Activated CD8-positive, alpha-beta memory T cell treated with anti-CD3 and anti-CD28 coated beads, Interleukin-2, amount 50 U/mL, for 24 hours (primary cell): ENCODE measurements around the gene NAMPT.
A peak's percentile ranks its signal among the peaks of the same experiment; 100 is the strongest.
"Not testable (repeated sequence)": the region's sequence is repeated elsewhere in the genome, so short reads cannot be mapped to it uniquely, and the experiment has no call there.

Source experiments
- DNase-seq: peaks from one replicate; pipeline ENCODE4 v3.0.0-alpha.2; 2020; ENCODE audit errors: extremely low read depth

The NAMPT gene

DNA sequence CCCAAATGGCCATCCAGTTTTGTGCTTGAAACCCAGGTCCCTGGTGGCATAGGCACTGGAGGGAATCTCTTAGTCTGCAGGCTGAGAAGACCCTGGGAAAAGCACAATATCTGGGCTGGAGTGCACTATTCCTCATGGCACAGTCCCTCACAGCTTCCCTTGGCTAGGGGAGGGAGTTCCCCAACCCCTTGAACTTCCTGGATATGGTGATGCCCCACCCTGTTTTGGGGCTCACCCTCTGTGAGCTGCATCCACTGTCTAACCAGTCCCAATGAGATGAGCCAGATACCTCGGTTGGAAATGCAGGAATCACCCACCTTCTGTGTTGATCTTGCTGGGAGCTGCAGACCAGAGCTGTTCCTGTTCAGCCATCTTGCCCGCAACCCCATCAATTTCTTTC lies 19.8 kb upstream of the NAMPT start:
- no peak for DNase-seq

DNA sequence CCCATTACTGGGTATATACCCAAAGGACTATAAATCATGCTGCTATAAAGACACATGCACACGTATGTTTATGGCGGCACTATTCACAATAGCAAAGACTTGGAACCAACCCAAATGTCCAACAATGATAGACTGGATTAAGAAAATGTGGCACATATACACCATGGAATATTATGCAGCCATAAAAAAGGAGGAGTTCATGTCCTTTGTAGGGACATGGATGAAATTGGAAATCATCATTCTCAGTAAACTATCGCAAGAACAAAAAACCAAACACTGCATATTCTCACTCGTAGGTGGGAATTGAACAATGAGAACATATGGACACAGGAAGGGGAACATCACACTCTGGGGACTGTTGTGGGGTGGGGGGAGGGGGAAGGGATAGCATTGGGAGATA lies 13.8 kb upstream of the NAMPT start:
- not testable (repeated sequence) for DNase-seq

DNA sequence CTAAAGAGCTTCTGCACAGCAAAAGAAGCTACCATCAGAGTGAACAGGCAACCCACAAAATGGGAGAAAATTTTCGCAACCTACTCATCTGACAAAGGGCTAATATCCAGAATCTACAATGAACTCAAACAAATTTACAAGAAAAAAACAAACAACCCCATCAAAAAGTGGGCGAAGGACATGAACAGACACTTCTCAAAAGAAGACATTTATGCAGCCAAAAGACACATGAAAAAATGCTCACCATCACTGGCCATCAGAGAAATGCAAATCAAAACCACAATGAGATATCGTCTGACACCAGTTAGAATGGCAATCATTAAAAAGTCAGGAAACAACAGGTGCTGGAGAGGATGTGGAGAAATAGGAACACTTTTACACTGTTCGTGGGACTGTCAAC lies 13.4 kb upstream of the NAMPT start:
- not testable (repeated sequence) for DNase-seq

DNA sequence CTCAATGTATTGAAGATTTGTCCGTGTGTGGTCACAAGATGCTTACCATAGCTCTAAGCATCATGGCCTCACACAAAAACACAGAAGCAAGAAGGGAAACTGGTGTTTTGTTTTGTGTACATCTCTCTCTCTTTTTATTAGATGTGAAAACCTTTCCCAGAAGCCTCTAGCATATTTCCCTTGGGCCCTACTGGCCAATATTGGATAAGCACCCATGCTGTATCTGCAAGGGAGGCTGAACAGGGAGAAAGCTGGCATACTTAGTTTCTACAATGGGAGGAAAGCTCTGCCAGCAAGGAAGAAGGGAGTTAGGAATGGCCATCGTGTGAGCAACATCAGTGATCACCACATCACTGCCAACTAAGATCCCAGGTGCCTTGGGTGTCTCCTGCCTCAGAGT lies 9.6 kb upstream of the NAMPT start:
- no peak for DNase-seq

- no peak for DNase-seq
Measured at GRCh38 chr7:106291247-106291646, 6.5 kb upstream of the NAMPT start.

- DNase-seq, result no peak
Measured at GRCh38 chr7:106290319-106290718, 5.5 kb upstream of the NAMPT start.

DNA sequence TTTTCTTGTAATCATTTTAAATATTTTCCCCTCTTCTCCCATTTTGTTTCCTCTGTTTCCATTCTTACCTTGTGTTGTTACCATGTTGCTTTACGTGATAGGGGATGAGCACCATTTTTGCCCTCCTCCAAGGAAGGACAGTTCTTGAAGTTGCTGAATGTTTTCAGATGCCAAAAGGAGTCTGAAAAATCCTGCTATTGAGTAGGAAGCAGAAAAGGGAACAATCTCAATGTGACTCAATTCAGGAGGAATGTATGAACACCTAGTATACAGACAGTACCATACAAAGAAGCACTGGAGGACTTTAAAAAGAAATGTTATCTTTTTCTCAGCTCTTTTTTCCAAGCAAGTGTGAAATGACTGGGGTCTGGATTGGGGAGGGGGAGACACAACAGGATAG lies 5.1 kb upstream of the NAMPT start:
- DNase-seq, result no peak

DNA sequence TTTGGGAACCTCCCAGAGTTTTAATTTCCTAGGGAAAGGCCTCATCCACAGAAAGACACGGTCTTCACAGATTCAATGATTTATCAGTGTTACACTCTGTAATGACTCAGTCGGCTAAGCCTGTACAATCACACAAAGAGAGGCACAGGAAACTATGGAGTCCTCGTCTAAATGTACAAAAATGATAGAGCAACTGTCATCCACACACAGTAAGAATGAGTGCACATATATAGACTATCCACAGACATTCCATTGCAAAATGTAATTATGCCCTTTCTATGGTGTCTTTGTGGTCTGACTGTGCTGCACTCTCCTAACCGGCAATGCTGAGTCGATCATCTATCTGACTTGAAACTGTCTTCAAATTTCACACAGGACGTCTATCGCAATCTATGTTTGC lies 3.5 kb upstream of the NAMPT start:
- DNase-seq, result no peak

GRCh38 chr7:106287786-106288185 lies 3.0 kb upstream of the NAMPT start:
- DNase-seq, result no peak

- no peak for DNase-seq
Measured at GRCh38 chr7:106285855-106286492, 1.2 kb upstream of the NAMPT start.

- peak; percentile 99 for DNase-seq
Measured at GRCh38 chr7:106285051-106285854, 470 bp upstream of the NAMPT start.

DNA sequence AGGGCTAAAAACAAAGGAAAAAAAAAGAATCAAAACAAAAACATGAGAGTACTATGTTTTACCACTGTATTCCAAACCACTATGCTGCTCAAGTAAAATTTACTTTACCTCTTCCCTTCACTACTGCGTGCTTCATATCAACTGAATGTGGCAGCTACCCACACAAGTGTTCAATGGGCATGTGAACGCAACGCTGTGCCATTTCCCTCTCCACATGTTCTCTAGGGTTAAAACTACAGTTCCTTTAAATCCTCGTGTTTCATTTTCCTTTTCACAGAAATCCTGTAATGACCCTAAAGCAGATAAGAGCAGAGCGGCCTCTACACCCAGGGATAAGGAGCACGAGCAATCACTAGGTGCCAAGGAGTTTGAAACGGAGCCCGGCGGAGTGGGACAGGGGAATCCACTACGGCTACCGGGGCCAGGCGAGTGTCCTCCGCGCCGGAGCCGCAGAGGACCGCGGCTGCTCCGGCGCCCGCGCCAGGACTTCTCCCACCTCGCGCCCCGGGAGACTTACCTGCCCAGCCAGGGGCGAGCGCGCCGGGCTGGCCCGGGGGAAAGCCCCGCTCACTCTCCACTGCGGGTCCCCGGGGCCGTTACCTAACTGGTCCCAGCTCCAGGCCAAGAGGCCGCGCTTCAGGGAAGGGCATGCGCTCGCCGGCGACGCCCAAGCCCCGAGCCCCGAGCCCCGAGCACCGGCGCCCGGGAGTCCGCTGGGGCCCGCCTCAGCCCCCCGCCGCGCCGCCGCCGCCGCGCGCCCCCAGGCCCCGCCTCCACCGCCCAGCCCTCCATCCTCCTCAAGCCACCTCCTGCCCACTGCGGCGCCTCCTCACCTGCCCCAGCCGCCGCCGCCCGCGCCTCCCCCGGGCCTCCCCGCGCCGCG lies 711 bp downstream of the NAMPT start:
- DNase-seq, result peak; percentile 10

DNA sequence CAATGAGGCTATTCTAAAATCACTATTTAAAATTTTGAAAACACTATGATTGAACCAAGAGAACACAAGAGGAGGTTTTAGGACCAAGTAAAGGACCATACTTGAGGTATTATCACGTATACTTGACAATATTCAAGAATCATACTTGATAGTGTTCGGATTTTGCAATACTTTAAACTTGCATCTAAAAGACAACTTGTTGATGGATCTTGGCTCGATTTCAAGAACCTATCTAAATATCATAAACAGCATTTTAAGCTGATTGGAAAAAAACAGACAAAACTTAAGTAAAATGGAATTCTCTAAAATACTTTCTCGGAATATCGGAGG lies 1.3 kb downstream of the NAMPT start:
- no peak for DNase-seq

DNA sequence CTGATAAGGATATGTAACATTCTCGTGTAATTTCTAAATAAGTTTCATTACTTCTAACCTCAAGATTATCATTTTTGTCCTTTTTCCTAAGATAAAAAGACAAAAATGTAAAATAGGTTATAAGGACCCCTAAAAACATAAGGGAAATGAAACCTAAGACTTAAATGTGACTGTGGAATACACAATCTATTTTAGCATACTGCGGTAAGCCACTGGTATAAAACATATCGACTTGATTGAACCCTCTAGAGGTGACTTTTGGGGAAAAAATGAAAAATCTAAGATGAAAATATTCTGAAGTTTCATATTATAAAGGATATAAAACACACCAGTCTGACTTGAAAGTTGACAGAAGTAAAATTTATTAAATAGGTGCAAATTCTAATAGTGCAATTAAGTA lies 1.9 kb downstream of the NAMPT start:
- DNase-seq, result no peak

- DNase-seq, result no peak
Measured at GRCh38 chr7:106282390-106282789, 2.4 kb downstream of the NAMPT start.

GRCh38 chr7:106281585-106282318 lies 3.0 kb downstream of the NAMPT start:
- DNase-seq, result no peak

DNA sequence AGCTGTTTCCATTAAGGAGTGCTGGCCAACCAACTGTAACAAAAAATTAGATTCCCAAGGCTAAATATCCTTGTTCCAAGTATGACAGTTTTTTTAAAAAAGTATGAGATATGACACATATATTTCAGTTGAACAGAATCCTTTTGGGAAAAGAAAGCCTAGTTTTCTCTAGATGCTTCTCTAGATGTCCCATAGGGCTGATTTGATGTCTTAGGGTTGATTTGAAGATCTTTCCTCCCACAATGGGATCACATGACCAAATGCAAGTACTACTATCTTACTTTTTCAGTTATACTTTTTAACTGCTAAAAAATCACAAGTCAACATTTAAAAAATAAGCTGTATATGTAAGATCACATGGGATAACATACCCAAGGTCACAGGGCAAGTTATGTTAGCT lies 3.7 kb downstream of the NAMPT start:
- DNase-seq, result no peak

DNA sequence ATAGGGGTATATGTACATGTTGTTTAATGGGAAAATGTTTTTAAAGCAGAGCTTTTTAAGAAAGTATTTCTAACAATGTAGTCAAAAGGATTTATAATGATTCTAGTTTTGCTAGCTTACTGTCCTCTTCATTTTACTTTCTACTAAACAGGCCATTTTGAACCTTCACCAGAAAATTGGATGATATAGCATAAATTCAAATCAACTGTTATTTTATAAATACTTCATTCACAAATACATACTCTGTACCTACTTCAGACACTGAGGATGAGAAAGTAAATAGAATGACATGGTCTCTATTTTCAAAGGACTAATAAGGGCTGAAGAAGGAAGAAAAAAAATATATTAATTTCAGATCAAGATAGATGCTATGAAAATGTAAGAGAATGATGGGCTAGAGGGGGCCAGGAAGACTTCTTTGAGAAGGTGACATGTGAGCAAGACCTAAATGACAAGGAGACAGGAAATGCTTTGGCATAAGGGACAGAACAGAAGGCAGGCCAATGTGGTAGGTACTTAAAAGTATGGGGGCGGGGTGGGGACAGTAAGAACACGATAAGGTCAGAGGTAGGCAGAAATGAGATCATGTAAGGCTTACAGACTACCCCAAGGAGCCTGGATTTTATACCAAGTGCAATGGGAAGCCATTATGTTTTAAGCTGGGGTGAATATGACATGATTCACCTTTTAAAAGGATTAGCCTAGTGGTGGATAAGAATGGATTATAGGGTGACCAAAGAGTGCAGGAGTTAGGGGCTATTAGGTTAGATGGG lies 5.2 kb downstream of the NAMPT start:
- no peak for DNase-seq

GRCh38 chr7:106278695-106279094 lies 6.1 kb downstream of the NAMPT start:
- DNase-seq, result no peak

DNA sequence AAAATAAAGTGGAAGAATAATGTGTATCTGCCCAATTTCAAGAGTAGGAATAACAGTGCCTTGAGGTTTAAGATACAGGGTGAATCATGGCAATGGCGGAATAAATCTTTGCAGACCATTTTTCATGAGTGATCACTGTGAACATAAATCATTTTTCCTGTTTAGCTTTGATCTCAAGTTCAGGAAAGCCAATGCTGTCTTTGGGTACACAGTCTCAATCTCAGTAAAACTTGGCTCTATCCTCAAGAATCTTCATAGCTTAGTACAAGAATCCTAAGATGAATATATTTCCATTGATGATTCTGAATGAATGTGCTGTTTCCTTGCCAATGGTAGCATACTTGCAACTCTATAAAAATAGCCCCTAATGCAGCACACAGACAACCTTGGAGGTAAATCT lies 6.8 kb downstream of the NAMPT start:
- DNase-seq, result no peak

DNA sequence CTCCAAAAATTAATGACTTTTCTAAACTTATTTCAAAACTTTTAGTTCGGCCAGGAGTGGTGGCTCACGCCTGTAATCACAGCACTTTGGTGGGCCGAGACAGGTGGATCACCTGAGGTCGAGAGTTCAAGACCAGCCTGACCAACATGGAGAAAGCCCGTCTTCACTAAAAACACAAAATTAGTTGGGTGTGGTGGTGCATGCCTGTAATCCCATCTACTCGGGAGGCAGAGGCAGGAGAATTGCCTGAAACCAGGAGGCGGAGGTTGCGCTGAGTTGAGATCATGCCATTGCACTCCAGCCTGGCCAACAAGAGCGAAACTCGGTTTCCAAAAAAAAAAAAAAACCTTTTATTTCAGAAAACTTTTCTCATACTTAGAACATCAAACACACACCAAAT lies 8.3 kb downstream of the NAMPT start:
- DNase-seq, result no peak
